Stimulated activated CD8-positive, alpha-beta memory T cell treated with anti-CD3 and anti-CD28 coated beads, Interleukin-15, amount 100 ng/mL, for 4 hours (primary cell): Measurements from ENCODE around the gene SLC36A2.
"Not testable (repeated sequence)": the region's sequence is repeated elsewhere in the genome, so short reads cannot be mapped to it uniquely, and the experiment has no call there.

Source experiments
- DNase-seq, 2 donors: peaks; one replicate each; pipeline ENCODE4 v3.0.0-alpha.2; 2020; ENCODE audit warnings: low read depth in 2 of 2

SLC36A2 gene

GRCh38 chr5:151347369-151347768 is at the start of gene SLC36A2:
SLC36A2 (minus strand) TSS chr5:151347559; CDS start chr5:151347460, 99 bp downstream.
- no peak for DNase-seq

- no peak for DNase-seq
Observed at GRCh38 chr5:151388960-151389359, 41.6 kb upstream of the SLC36A2 start.

DNA sequence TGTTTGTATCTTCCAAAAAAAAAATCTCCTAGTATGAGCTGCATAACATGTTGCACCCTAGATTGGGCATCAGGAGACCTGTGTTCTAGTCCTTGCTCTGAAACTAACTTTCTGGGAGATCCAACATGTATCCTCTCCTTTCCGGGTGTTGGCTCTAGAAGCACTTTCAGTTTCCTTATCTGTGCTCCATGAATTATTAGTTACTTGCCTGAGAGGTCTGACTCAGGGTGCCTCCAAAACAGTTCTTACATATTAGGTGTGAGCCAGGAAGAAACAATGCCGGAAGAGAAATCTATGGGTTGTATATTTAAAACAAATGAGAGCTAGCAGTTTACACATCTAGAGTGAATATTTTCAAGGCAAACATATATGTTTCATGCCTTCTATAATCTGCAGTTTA is 36.7 kb upstream of the SLC36A2 start:
- no peak for DNase-seq

DNA sequence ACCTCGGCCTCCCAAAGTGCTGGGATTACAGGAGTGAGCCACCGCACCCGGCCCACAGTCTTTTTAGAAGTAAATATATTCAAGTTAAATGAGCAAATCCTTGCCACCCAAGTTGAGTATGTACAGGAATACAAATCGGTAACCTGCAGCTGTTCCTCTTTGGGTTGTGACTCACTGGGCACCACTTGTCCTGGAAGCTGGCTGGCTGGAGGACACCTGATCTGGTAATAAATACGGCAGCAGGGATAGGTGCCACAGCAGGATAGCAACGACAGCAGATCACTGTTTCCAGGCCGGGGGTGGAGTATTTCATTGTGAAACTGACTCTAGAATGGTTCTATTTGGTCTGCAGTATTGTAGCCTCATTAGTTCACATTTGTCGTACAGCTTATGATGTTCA is 35.7 kb upstream of the SLC36A2 start:
- no peak for DNase-seq

- no peak for DNase-seq
Observed at GRCh38 chr5:151382576-151382975, 35.2 kb upstream of the SLC36A2 start.

GRCh38 chr5:151381899-151382298 is 34.5 kb upstream of the SLC36A2 start:
- DNase-seq, result no peak

GRCh38 chr5:151378616-151379015 is 31.3 kb upstream of the SLC36A2 start:
- DNase-seq, result no peak

DNA sequence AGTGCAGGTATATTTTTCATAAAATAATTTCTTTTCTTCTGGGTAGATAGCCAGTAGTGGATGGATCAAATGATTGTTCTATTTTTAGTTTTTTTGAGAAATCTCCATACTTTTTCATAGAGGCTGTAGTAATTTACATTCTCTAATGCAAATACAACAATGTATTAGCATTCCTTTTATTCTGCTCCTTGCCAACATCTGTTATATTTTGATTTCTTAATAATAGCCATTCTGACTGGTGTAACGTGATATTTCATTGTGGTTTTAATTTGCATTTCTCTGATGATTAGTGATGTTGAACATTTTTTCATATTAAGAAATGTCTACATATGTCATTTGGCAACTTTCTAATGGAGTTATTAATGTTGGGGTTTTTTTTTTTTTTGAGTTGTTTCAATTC is 27.2 kb upstream of the SLC36A2 start:
- DNase-seq, result no peak

- DNase-seq, result not testable (repeated sequence)
Observed at GRCh38 chr5:151367038-151367437, 19.7 kb upstream of the SLC36A2 start.

- DNase-seq, result no peak
Observed at GRCh38 chr5:151363673-151364072, 16.3 kb upstream of the SLC36A2 start.

GRCh38 chr5:151362970-151363369 is 15.6 kb upstream of the SLC36A2 start:
- DNase-seq, result no peak

DNA sequence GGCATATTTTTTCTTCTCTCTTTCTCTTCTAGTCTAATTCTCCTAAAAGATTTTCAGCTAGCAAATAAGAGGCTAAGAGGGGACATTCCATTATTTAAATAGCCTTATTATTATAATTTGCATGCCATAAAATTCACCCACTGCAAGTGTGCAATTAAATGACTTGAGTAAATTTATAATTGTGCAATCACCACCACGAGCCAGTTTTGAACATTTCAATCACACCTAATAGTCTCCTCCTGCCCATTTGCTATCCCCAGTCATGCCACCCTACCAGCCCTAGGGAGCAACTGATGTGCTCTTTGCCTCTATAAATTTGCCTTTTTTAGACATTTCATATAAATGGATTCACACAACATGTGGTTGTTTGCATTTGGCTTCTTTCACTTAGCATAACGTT is 12.0 kb upstream of the SLC36A2 start:
- no peak for DNase-seq

GRCh38 chr5:151357792-151358191 is 10.4 kb upstream of the SLC36A2 start:
- DNase-seq, result no peak

DNA sequence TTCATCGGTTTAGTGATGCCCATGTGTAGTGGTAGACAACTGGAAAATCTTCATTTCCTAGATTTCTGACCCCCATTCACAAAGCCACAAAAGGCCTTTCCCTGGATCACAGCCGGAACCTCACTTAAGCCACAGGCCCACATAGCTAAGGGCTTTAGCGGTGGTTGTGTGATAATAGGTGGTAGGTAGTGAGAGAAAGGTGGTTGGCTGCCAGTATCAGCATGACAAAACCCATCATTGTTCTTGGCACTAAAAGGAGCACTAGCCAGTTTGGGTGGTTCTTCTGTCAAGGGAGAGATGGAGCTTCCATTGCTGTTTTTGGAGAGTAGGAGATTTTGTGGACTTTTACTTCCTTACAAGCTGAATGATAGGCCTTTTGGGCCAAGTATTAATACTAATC is 9.7 kb upstream of the SLC36A2 start:
- DNase-seq, result no peak

GRCh38 chr5:151351671-151352070 is 4.3 kb upstream of the SLC36A2 start:
- no peak for DNase-seq

- DNase-seq, result no peak
Observed at GRCh38 chr5:151348789-151349188, 1.4 kb upstream of the SLC36A2 start.

DNA sequence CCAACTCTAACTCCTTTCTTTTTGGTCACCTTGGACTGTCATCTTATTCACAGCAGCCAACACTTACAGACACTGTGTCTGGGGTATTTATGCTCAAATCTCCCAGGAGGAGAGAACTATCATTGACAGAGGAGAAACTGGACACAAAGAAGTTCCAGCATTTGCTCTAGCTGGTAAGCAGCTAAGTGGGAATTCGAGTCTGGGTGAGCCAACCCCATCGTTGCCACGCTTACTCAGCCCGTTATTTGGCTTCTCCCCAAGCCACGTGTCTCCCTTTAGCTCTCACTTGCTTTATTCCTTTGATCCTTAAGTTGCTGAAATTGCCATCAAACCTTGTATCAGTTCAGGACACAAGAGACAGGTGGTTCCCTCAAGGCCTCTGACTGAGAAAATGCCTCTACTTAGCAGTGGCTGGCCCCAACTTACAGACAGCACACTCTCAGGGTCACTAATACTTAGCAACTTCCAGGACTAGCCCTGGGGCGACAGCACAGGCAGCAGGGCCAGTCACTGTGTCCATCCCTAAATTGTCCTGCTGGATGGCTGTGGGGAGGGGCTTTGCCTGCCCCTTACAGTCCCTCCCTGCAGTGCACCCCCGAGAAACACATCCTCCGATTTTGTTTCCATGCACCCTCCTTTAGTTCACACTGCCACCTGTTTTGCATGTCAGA is 1.4 kb downstream of the SLC36A2 start:
- no peak for DNase-seq

GRCh38 chr5:151345187-151345807 is 2.1 kb downstream of the SLC36A2 start:
- DNase-seq, result no peak

DNA sequence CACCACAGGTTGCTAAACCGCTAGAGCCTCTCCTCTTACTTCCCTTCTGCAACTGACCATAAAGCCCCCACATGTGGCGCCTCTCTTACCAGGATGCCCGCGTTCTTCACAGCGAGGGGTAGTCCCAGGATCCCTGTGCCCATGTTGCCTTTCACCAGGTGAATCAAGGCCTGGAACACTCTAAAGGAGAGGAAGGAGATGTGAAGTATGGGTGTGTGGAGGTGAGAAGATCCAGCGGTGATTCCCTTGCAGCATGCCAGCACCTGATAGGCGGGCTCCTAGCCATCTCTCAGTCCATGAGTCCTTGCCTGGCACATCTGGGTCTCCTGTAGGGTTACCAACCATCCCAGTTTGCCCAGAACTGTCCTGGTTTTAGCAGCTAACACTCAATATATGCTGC is 3.3 kb downstream of the SLC36A2 start:
- no peak for DNase-seq

DNA sequence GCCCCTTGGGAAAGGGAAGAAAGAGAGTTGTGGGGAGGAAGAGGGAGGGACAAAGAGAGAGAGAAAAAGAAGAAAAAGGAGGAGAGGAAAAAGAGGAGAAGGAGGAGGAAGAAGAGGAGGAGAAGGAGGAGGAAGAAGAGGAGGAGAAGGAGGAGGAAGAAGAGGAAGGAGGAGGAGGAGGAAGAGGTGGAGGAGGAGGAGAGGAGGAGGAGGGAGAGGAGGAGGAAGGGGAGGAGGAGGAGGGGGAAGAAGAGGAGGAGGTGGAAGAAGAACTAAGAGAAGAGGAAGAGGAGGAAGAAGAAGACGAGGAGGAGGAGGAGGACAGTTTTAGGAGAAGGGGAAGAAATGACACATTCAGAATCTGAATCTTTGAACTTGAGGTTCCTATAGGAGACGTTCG is 7.4 kb downstream of the SLC36A2 start:
- no peak for DNase-seq

- DNase-seq, result no peak
Observed at GRCh38 chr5:151338734-151339133, 8.6 kb downstream of the SLC36A2 start.

DNA sequence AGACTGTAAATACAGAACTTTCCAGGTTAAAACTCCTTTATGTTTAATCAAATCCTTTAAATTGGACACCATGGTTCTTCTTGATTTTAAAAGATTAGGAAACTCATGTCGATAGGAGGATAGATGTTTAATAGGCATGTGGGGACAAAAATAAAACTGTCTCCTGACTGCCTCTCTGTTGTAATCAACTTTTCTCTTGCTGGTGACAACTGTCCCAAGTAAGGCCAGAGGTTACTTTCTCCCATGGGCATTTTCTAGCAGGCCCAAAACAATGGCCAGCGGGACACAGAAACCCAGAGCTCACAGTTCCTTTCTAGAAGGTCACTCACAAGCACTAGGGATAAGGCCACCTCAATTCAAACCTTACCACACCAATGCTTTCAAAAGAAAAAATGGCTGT is 14.5 kb downstream of the SLC36A2 start:
- DNase-seq, result no peak

- no peak for DNase-seq
Observed at GRCh38 chr5:151328734-151329133, 18.6 kb downstream of the SLC36A2 start.

DNA sequence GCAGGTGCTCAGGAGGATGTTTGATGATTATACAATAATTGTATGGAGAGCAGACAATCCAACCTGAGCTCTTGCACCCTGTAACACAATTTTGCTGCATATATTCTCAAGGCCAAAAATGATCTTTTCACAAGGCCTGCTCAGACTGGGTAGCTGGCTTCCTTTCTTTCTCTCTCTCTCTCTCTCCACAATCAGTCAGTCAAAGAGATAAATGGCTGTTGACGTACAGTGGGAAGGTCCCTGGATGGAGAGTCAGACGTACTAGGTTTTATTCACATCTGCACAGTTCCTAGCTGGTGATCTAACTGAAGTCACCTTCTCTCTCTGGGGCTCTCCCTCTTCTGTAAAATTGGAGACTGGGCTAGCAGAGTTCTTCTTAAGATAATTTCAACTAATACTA is 19.8 kb downstream of the SLC36A2 start:
- no peak for DNase-seq
